ENCODE results near the gene VGLL4.
"Not testable (repeated sequence)": the region's sequence is repeated elsewhere in the genome, so short reads cannot be mapped to it uniquely, and the experiment has no call there.

VGLL4 gene
- 17.5 to 21.1 reads per million in 2 donors for total RNA-seq

GRCh38 chr3:11643605-11644087 lies at the start of gene VGLL4:
Gene VGLL4, minus strand, starts transcription at chr3:11643915. Its CDS starts 397 bp downstream, at chr3:11643518.
- DNase-seq, result peak; percentile 18 to 83 (median 40)

GRCh38 chr3:11692532-11692813 lies 48.8 kb upstream of the VGLL4 start:
- no peak for DNase-seq

- DNase-seq, result no peak
Measured at GRCh38 chr3:11691767-11692531, 48.2 kb upstream of the VGLL4 start.

GRCh38 chr3:11690863-11691766 lies 47.4 kb upstream of the VGLL4 start:
- no peak for DNase-seq

GRCh38 chr3:11689749-11690148 lies 46.0 kb upstream of the VGLL4 start:
- DNase-seq, result no peak

- not testable (repeated sequence) for DNase-seq
Measured at GRCh38 chr3:11684980-11685379, 41.3 kb upstream of the VGLL4 start.

- DNase-seq, result no peak
Measured at GRCh38 chr3:11680509-11680908, 36.8 kb upstream of the VGLL4 start.

- DNase-seq, result no peak
Measured at GRCh38 chr3:11679964-11680363, 36.2 kb upstream of the VGLL4 start.

- DNase-seq, result no peak
Measured at GRCh38 chr3:11672363-11672762, 28.6 kb upstream of the VGLL4 start.

- no peak for DNase-seq
Measured at GRCh38 chr3:11671648-11672100, 28.0 kb upstream of the VGLL4 start.

- DNase-seq, result no peak
Measured at GRCh38 chr3:11668243-11669235, 24.8 kb upstream of the VGLL4 start.

- DNase-seq, result no peak
Measured at GRCh38 chr3:11665331-11665730, 21.6 kb upstream of the VGLL4 start.

GRCh38 chr3:11662392-11662990 lies 18.8 kb upstream of the VGLL4 start:
- DNase-seq, result no peak

GRCh38 chr3:11661827-11662226 lies 18.1 kb upstream of the VGLL4 start:
- no peak for DNase-seq

- DNase-seq, result no peak
Measured at GRCh38 chr3:11661052-11661656, 17.4 kb upstream of the VGLL4 start.

- DNase-seq, result no peak
Measured at GRCh38 chr3:11660242-11660641, 16.5 kb upstream of the VGLL4 start.

GRCh38 chr3:11658180-11658579 lies 14.5 kb upstream of the VGLL4 start:
- no peak for DNase-seq

- no peak for DNase-seq
Measured at GRCh38 chr3:11655196-11655928, 11.6 kb upstream of the VGLL4 start.

- DNase-seq, result no peak
Measured at GRCh38 chr3:11654166-11654565, 10.5 kb upstream of the VGLL4 start.

GRCh38 chr3:11653298-11654055 lies 9.8 kb upstream of the VGLL4 start:
- peak in 1 of 5 experiments; percentile 9 for DNase-seq

Measured in T-helper 2 cell (primary cell).